ENCODE results near the gene NFYC.

DNA sequence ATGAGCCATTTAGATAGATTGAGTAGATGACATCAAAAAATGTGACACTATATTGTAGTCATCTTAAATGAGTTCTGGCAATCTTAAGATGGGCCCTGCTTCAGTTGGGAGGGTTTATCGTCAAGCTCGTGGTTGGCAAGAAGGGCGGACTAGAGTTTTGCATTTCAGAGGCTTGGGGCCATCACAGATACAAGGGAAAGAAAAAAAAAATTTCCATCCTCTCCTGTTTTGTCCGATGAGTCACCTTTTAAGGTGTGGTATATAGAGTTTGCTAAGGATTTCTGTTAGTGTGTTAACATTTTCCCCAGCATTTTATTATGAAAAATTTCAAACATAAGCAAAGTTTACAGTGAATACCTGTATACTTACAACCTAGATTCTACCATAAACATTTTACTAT is 60.3 kb downstream of the NFYC start:
- TF ChIP-seq, protein P1, sequence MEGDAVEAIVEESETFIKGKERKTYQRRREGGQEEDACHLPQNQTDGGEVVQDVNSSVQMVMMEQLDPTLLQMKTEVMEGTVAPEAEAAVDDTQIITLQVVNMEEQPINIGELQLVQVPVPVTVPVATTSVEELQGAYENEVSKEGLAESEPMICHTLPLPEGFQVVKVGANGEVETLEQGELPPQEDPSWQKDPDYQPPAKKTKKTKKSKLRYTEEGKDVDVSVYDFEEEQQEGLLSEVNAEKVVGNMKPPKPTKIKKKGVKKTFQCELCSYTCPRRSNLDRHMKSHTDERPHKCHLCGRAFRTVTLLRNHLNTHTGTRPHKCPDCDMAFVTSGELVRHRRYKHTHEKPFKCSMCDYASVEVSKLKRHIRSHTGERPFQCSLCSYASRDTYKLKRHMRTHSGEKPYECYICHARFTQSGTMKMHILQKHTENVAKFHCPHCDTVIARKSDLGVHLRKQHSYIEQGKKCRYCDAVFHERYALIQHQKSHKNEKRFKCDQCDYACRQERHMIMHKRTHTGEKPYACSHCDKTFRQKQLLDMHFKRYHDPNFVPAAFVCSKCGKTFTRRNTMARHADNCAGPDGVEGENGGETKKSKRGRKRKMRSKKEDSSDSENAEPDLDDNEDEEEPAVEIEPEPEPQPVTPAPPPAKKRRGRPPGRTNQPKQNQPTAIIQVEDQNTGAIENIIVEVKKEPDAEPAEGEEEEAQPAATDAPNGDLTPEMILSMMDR (IDR thresholded peaks at IDR 0.05; ENCODE audit: insufficient read depth, low read depth, low read length): no peak
- no peak for TF ChIP-seq EZH2 (IDR thresholded peaks at IDR 0.05; ENCODE audit: insufficient read depth, low read length)

All from astrocyte (in vitro differentiated cells and primary cell).